HEK293 (cell line): ENCODE results near the gene ID1.

Experiments used
- CTCF ChIA-PET: fragments of 350-600 bp; formaldehyde crosslinking; extraction: SDS; loops from one replicate; lab custom pipeline; 2021; ENCODE audit warnings: antibody characterized with exemption; lab: Yijun Ruan, JAX
- POLR2A ChIA-PET: fragments of 300-600 bp; formaldehyde crosslinking; extraction: SDS; loops from one replicate; lab custom pipeline; 2020; ENCODE audit warnings: antibody characterized with exemption, inconsistent platforms; lab: Yijun Ruan, JAX
- H3K27ac ChIP-seq: fragments of 200-500 bp; sonication (Bioruptor generic); 2 replicates; pipeline ENCODE4 v1.5.1; 2014; ENCODE audit warnings: low read depth, low read length, control low read depth, inconsistent platforms; ENCODE audit errors: extremely low read depth
- H3K36me3 ChIP-seq, 2 experiments: fragments of 200-500 bp in 1 of 2; sonication (Bioruptor generic) in 1 of 2; 1 replicate in 1 of 2; 2 replicates in 1 of 2; pipeline ENCODE4 v1.5.1; 2014 to 2017; ENCODE audit warnings: inconsistent platforms in 2 of 2, low read length in 2 of 2; ENCODE audit not compliant: control insufficient read depth in 2 of 2, insufficient read depth in 1 of 2
- H3K4me1 ChIP-seq: fragments of 200-500 bp; sonication (Bioruptor generic); 2 replicates; pipeline ENCODE4 v1.5.1; 2014; ENCODE audit warnings: mild to moderate bottlenecking, low read length, inconsistent platforms; ENCODE audit not compliant: control insufficient read depth, insufficient read depth
- H3K4me3 ChIP-seq: 2 replicates; pipeline ENCODE4 v1.5.1; 2011; ENCODE audit warnings: low read depth, mild to moderate bottlenecking, control low read depth, low read length, moderate library complexity
- H3K9me3 ChIP-seq: fragments of 200-500 bp; sonication (Bioruptor generic); 2 replicates; pipeline ENCODE4 v1.5.1; 2014; ENCODE audit warnings: low read depth, low read length, inconsistent platforms; ENCODE audit not compliant: control insufficient read depth, insufficient read depth
- EGR2 ChIP-seq: fragments of 450-650 bp; formaldehyde crosslinking; IDR thresholded peaks from 2 replicates; pipeline ENCODE4 v1.5.1; 2016; ENCODE audit warnings: low read depth, missing biosample characterization, missing genetic modification characterization
- GLIS1 ChIP-seq: fragments of 450-650 bp; formaldehyde crosslinking; IDR thresholded peaks from 2 replicates; pipeline ENCODE4 v1.5.1; 2016; ENCODE audit warnings: missing biosample characterization, missing genetic modification characterization
- GLIS2 ChIP-seq: fragments of 450-650 bp; formaldehyde crosslinking; IDR thresholded peaks from 2 replicates; pipeline ENCODE4 v1.5.1; 2016; ENCODE audit warnings: missing biosample characterization, missing genetic modification characterization
- KLF10 ChIP-seq: fragments of 450-650 bp; IDR thresholded peaks from 2 replicates; pipeline ENCODE4 v1.5.1; 2018; ENCODE audit warnings: missing biosample characterization, mild to moderate bottlenecking, missing genetic modification characterization
- KLF9 ChIP-seq: fragments of 450-650 bp; formaldehyde crosslinking; IDR thresholded peaks from 2 replicates; pipeline ENCODE4 v1.5.1; 2016; ENCODE audit warnings: missing biosample characterization, missing genetic modification characterization, low read depth
- OSR2 ChIP-seq: fragments of 450-650 bp; formaldehyde crosslinking; IDR thresholded peaks from 2 replicates; pipeline ENCODE4 v1.5.1; 2016; ENCODE audit warnings: missing biosample characterization, missing genetic modification characterization
- PRDM4 ChIP-seq: fragments of 450-650 bp; formaldehyde crosslinking; IDR thresholded peaks from 2 replicates; pipeline ENCODE4 v1.5.1; 2017; ENCODE audit warnings: missing biosample characterization, missing genetic modification characterization
- RBAK ChIP-seq: fragments of 450-650 bp; formaldehyde crosslinking; IDR thresholded peaks from 2 replicates; pipeline ENCODE4 v1.5.1; 2016; ENCODE audit warnings: missing biosample characterization, missing genetic modification characterization
- SP7 ChIP-seq: fragments of 450-650 bp; formaldehyde crosslinking; IDR thresholded peaks from 2 replicates; pipeline ENCODE4 v1.5.1; 2016; ENCODE audit warnings: missing biosample characterization, missing genetic modification characterization
- ZBTB17 ChIP-seq: fragments of 450-650 bp; formaldehyde crosslinking; IDR thresholded peaks from 2 replicates; pipeline ENCODE4 v1.5.1; 2016; ENCODE audit warnings: missing biosample characterization, missing genetic modification characterization
- ZBTB48 ChIP-seq: fragments of 450-650 bp; formaldehyde crosslinking; IDR thresholded peaks from 2 replicates; pipeline ENCODE4 v1.5.1; 2016; ENCODE audit warnings: missing biosample characterization, missing genetic modification characterization
- ZFHX2 ChIP-seq: fragments of 450-650 bp; formaldehyde crosslinking; conservative IDR thresholded peaks from 2 replicates; pipeline ENCODE4 v1.5.1; 2016; ENCODE audit warnings: missing biosample characterization, missing genetic modification characterization
- ZNF202 ChIP-seq: fragments of 450-650 bp; formaldehyde crosslinking; IDR thresholded peaks from 2 replicates; pipeline ENCODE4 v1.5.1; 2016; ENCODE audit warnings: missing biosample characterization, missing genetic modification characterization, borderline replicate concordance
- ZNF37A ChIP-seq: fragments of 450-650 bp; IDR thresholded peaks from 2 replicates; pipeline ENCODE4 v1.5.1; 2018; ENCODE audit warnings: missing biosample characterization, missing genetic modification characterization
- ZNF398 ChIP-seq: fragments of 450-650 bp; formaldehyde crosslinking; IDR thresholded peaks from 2 replicates; pipeline ENCODE4 v1.5.1; 2017; ENCODE audit warnings: missing biosample characterization, missing genetic modification characterization
- ZNF449 ChIP-seq: fragments of 450-650 bp; formaldehyde crosslinking; IDR thresholded peaks from 2 replicates; pipeline ENCODE4 v1.5.1; 2017; ENCODE audit warnings: missing biosample characterization, mild to moderate bottlenecking, missing genetic modification characterization, moderate library complexity
- ZNF518A ChIP-seq: fragments of 450-650 bp; formaldehyde crosslinking; conservative IDR thresholded peaks from 2 replicates; pipeline ENCODE4 v1.5.1; 2016; ENCODE audit warnings: low read depth, missing biosample characterization, missing genetic modification characterization
- ZNF600 ChIP-seq: fragments of 450-650 bp; formaldehyde crosslinking; IDR thresholded peaks from 2 replicates; pipeline ENCODE4 v1.5.1; 2016; ENCODE audit warnings: missing biosample characterization, missing genetic modification characterization
- ZNF830 ChIP-seq: fragments of 450-650 bp; IDR thresholded peaks from 2 replicates; pipeline ENCODE4 v1.5.0; 2018; ENCODE audit warnings: missing biosample characterization, missing genetic modification characterization, low read depth, mild to moderate bottlenecking, moderate library complexity
- ZSCAN4 ChIP-seq: fragments of 450-650 bp; formaldehyde crosslinking; IDR thresholded peaks from 2 replicates; pipeline ENCODE4 v1.5.1; 2017; ENCODE audit warnings: missing biosample characterization, missing genetic modification characterization
- TF ChIP-seq, protein P1 (sequence below): fragments of 450-650 bp; formaldehyde crosslinking; IDR thresholded peaks from 2 replicates; pipeline ENCODE4 v1.5.1; 2016; ENCODE audit warnings: missing biosample characterization, missing genetic modification characterization

ID1 gene

GRCh38 chr20:31605902-31606803 lies 1.1 kb downstream of the ID1 start (continued):
- no peak for TF ChIP-seq ZNF518A (tag by site-specific recombination)
- no peak for TF ChIP-seq ZNF37A
- no peak for TF ChIP-seq RBAK (tag by site-specific recombination)
- no peak for TF ChIP-seq ZNF449 (tag by site-specific recombination)
- no peak for TF ChIP-seq ZNF830 (tag by site-specific recombination)
- peak; percentile 95 for TF ChIP-seq GLIS2
- peak; percentile 44 for TF ChIP-seq ZBTB48
- no peak for TF ChIP-seq SP7 (tag by site-specific recombination)

DNA sequence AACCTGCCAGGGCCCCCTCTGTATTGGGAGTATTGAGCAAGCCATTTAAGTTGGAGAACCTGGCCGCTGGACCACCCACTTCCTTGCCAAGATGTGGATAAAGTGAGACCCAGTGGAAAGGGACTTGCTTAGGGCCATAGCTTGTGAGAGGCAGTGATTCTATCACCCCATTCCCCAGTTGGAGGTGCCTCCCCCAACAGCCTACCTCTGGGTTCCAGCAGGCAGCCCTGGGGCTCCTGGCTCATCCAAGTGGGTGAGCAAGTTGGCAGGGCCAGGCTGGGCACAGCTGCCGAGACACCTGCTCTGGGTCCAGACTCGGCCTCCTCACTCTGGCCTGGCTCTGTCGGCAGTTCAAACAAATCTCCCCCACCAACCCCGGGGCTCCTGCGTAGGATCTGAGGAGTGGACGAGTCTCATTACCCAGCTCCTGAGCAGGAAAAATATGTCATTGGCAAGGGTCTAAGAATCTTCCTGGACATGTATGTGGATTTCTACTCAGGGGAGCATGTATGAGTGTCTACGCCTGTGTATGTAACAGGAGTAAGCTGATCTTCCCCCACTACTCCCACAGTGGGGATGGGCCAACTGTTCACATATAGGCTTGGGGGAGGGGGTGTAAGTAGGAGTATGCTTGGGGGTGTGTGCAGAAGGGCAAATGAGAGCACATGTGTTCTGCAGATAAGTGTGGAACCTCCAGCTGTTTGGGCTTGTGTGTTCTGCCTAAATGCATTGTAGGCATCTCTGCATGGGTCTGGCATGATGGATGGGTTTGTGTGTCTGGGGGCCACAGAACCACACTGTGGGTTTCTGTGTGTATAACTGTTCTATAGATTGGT lies 1.9 kb downstream of the ID1 start:
- POLR2A ChIA-PET, result interaction anchor here (1.2 to 8.7 kb wide), 4 partner anchors 29 to 116 kb away, joined by 3 to 255 read pairs (median 28); no protein-coding TSS in a partner anchor
- CTCF ChIA-PET, result interaction anchor here (0.5 to 26.4 kb wide), 9 partner anchors 20 to 345 kb away, joined by 3 to 1204 read pairs (median 3); no protein-coding TSS in a partner anchor
- peaks cover 15% of the 10 kb centered on the region for H3K4me1 ChIP-seq
- TF ChIP-seq ZFHX2 (tag by site-specific recombination) (peak; percentile 97), KLF10 (peak; percentile 71), GLIS1 (tag by site-specific recombination) (peak; percentile 80), ZNF202 (tag by site-specific recombination) (no peak), ZBTB48 (no peak), OSR2 (tag by site-specific recombination) (no peak), ZBTB17 (tag by site-specific recombination) (peak; percentile 57; the same call in 1 of the 2 replicates), EGR2 (tag by site-specific recombination) (peak; percentile 99), PRDM4 (no peak), ZSCAN4 (tag by site-specific recombination) (no peak), ZNF398 (tag by site-specific recombination) (peak; percentile 75), KLF9 (0 out of 2 replicates have a peak, but pooled peaks have one; percentile 15), ZNF600 (peak; percentile 89)
- TF ChIP-seq, protein P1, sequence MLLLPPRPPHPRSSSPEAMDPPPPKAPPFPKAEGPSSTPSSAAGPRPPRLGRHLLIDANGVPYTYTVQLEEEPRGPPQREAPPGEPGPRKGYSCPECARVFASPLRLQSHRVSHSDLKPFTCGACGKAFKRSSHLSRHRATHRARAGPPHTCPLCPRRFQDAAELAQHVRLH (tag by site-specific recombination), result no peak

More for the DNA sequence above, 1.9 kb downstream of the ID1 start:
- Histone ChIP-seq H3K27ac (no peak overlapping the region), H3K4me3 (peak overlapping the region; percentile 70), H3K9me3 (no peaks in the 10 kb centered on the region), H3K36me3 (peaks cover 0 to 17% of the 10 kb centered on the region in 2 experiments; a peak in 1 of 3 replicates)
